Smooth muscle cell (in vitro differentiated cells): ENCODE results near the gene PRMT3. TPM values are rescaled to one million over a fixed set of nuclear protein-coding genes. Genes with fewer than 3 reads are reported as not detected.

Experiments used
- DNase-seq: peaks from one replicate; lab custom pipeline; 2025; ENCODE audit not compliant: unreplicated experiment; lab: John Stamatoyannopoulos, UW
- H2AFZ ChIP-seq: fragments of 200-600 bp; sonication (generic); 2 replicates; pipeline ENCODE4 v1.6.0; 2016; ENCODE audit warnings: antibody characterized with exemption, low read depth, mild to moderate bottlenecking
- H3F3A ChIP-seq: fragments of 200-600 bp; sonication (generic); 2 replicates; pipeline ENCODE4 v1.6.0; 2017; ENCODE audit warnings: antibody characterized with exemption, low read depth
- H3K27ac ChIP-seq: fragments of 200-600 bp; sonication (generic); 2 replicates; pipeline ENCODE4 v1.5.1; 2016; ENCODE audit warnings: low read depth, mild to moderate bottlenecking
- H3K27me3 ChIP-seq: fragments of 200-600 bp; sonication (generic); 2 replicates; pipeline ENCODE4 v1.6.1; 2016; ENCODE audit warnings: low read depth, mild to moderate bottlenecking
- H3K36me3 ChIP-seq: fragments of 200-600 bp; sonication (generic); 2 replicates; pipeline ENCODE4 v1.5.1; 2016; ENCODE audit warnings: low read depth
- H3K4me1 ChIP-seq: fragments of 200-600 bp; sonication (generic); 2 replicates; pipeline ENCODE4 v1.5.1; 2016; ENCODE audit warnings: low read depth
- H3K4me2 ChIP-seq: fragments of 200-600 bp; sonication (generic); 2 replicates; pipeline ENCODE4 v1.6.0; 2016; ENCODE audit warnings: mild to moderate bottlenecking
- H3K4me3 ChIP-seq: fragments of 200-600 bp; sonication (generic); 2 replicates; pipeline ENCODE4 v1.5.1; 2016; ENCODE audit warnings: mild to moderate bottlenecking
- H3K79me2 ChIP-seq: fragments of 200-600 bp; sonication (generic); 2 replicates; pipeline ENCODE4 v1.6.0; 2016; ENCODE audit warnings: low read depth, mild to moderate bottlenecking
- H3K9ac ChIP-seq: fragments of 200-600 bp; sonication (generic); 2 replicates; pipeline ENCODE4 v1.6.0; 2016; ENCODE audit warnings: low read depth
- H3K9me3 ChIP-seq: fragments of 200-600 bp; sonication (generic); replicated peaks from 2 replicates; pipeline ENCODE4 v1.5.1; 2016; ENCODE audit warnings: low read depth
- H4K20me1 ChIP-seq: fragments of 200-600 bp; sonication (generic); 2 replicates; pipeline ENCODE4 v1.6.0; 2016; ENCODE audit warnings: low read depth
- WGBS: methylation state at CpG from one replicate; pipeline ENCODE4 v1.1.7; 2016; ENCODE audit warnings: low lambda C conversion rate; 5-methylcytosine and 5-hydroxymethylcytosine counted together
- polyA plus RNA-seq: library from polyadenylated mRNA; unstranded; fragments of >200 nt; fragmentation: Nextera tagmentation; extraction: Ambion mirVana; gene quantifications from 2 replicates; pipeline ENCODE4 v1.2.1, GENCODE V29; 2016
- total RNA-seq: library from RNA; depleted of rRNA; stranded (reverse); fragments of >200 nt; gene quantifications from 2 replicates; pipeline ENCODE4 v1.2.3, GENCODE V29; 2014
- TF ChIP-seq, protein P1 (sequence below): fragments of 200-600 bp; sonication (generic); IDR thresholded peaks from 2 replicates; pipeline ENCODE4 v1.5.1; 2017; ENCODE audit warnings: borderline replicate concordance, mild to moderate bottlenecking, antibody characterized with exemption; ENCODE audit not compliant: insufficient read depth, poor library complexity, severe bottlenecking

The PRMT3 gene
- total and polyA plus RNA-seq, 2 experiments from 2014 or later, result 8.1 to 13.4 TPM

DNA sequence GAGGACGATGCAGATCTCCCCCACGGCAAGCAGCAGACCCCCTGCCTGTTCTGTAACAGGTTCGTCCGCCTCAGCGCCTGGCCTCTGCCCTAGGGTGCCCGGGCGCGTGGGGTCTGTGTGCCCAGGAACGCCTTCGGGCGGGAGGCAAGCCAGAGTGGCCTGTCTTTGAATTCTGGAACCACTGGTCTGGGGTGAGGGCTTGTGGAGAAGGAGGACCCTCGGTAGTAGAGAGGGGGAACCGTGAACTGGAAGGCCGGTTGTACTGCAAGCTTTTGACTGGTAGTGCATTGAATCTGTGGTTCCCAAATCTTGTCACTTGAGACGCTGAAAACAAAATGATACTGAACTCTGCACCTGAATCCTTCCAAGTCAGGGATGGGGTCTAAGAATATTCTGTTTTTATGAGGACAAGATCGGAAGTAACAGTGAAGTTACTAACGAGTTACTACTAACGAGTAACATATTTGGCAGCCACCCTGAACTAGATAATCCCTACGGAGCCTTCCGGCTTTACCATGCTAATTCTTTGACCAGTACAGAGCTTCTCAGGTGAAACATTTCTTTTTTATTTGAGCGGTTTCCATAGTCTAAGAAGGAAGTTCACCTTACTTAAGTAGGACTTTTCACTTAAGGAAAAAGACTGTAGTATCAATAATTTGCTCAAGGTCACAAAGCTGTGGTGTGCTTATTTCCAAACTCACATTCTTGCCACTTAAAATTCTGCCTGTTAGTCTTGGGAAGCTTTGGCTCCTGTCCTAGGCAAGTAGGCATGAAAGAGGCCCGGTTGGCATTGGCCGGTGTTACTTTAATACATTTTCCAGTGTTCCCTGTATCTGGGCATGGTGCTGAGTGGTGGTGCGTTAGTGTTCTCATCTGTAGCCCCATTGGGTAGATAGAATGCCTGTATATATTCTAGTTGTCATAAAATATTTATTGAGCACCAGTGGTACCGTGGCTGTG is 860 bp downstream of the PRMT3 start:
- H3K36me3 ChIP-seq, result no peaks in the 10 kb centered on the region
- TF ChIP-seq, protein P1, sequence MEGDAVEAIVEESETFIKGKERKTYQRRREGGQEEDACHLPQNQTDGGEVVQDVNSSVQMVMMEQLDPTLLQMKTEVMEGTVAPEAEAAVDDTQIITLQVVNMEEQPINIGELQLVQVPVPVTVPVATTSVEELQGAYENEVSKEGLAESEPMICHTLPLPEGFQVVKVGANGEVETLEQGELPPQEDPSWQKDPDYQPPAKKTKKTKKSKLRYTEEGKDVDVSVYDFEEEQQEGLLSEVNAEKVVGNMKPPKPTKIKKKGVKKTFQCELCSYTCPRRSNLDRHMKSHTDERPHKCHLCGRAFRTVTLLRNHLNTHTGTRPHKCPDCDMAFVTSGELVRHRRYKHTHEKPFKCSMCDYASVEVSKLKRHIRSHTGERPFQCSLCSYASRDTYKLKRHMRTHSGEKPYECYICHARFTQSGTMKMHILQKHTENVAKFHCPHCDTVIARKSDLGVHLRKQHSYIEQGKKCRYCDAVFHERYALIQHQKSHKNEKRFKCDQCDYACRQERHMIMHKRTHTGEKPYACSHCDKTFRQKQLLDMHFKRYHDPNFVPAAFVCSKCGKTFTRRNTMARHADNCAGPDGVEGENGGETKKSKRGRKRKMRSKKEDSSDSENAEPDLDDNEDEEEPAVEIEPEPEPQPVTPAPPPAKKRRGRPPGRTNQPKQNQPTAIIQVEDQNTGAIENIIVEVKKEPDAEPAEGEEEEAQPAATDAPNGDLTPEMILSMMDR, result no peak
- peak overlapping the region; percentile 98 for H2AFZ ChIP-seq
- WGBS, result 12% methylated on average over 25 of the region's 25 CpGs
- H3K79me2 ChIP-seq, result peaks cover 7% of the 10 kb centered on the region
- peak overlapping the region; percentile 99 for H3K4me2 ChIP-seq
- H3K4me1 ChIP-seq, result peaks cover 14% of the 10 kb centered on the region
- DNase-seq, result no peak
- H3K27ac ChIP-seq, result peak overlapping the region; percentile 51
- no peaks in the 10 kb centered on the region for H3F3A ChIP-seq
- H3K4me3 ChIP-seq, result peak overlapping the region; percentile 92
- peak overlapping the region; percentile 67 for H3K9ac ChIP-seq
- no peaks in the 10 kb centered on the region for H4K20me1 ChIP-seq
- H3K9me3 ChIP-seq, result no peaks in the 10 kb centered on the region
- H3K27me3 ChIP-seq, result no peaks in the 10 kb centered on the region

DNA sequence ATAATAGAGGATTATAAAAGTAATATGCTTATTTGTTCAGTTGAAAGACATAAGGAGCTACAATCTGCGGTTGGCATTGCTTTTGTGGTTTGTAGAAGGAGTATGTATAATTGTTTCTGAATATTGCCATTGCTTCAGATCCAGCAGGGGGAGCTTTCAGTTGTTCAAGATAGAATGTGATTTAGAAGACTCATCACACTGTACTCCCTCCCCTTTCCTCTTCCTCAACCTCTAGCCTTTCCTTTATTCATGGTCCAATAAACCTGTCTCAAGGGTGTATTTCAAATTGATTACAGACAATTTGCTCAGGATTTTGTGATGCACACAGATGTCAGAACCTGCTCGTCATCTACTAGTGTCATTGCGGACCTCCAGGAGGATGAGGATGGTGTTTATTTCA is 9.8 kb downstream of the PRMT3 start:
- H4K20me1 ChIP-seq, result no peaks in the 10 kb centered on the region
- no peaks in the 10 kb centered on the region for H3K9me3 ChIP-seq
- H3K27me3 ChIP-seq, result no peaks in the 10 kb centered on the region
- TF ChIP-seq, protein P1, result peak; percentile 53
- no peak overlapping the region for H3K27ac ChIP-seq
- H3K4me2 ChIP-seq, result no peak overlapping the region
- peaks cover 3% of the 10 kb centered on the region for H3K79me2 ChIP-seq
- 92% methylated on average over 3 of the region's 3 CpGs for WGBS
- H3K9ac ChIP-seq, result no peak overlapping the region
- H3F3A ChIP-seq, result no peaks in the 10 kb centered on the region
- DNase-seq, result no peak
- H3K4me1 ChIP-seq, result no peaks in the 10 kb centered on the region
- H3K36me3 ChIP-seq, result no peaks in the 10 kb centered on the region
- no peak overlapping the region for H2AFZ ChIP-seq
- no peak overlapping the region for H3K4me3 ChIP-seq

GRCh38 chr11:20399498-20399897 is 12.0 kb downstream of the PRMT3 start:
- Histone ChIP-seq H3F3A (no peaks in the 10 kb centered on the region), H3K4me3 (no peak overlapping the region), H4K20me1 (no peaks in the 10 kb centered on the region), H3K27ac (no peak overlapping the region), H3K79me2 (peaks cover 3% of the 10 kb centered on the region), H3K4me1 (no peaks in the 10 kb centered on the region), H3K9me3 (no peaks in the 10 kb centered on the region), H3K27me3 (no peaks in the 10 kb centered on the region), H3K4me2 (no peak overlapping the region), H3K36me3 (no peaks in the 10 kb centered on the region), H3K9ac (no peak overlapping the region), H2AFZ (no peak overlapping the region)
- TF ChIP-seq, protein P1, result no peak
- DNase-seq, result no peak
- 93% methylated on average over 2 of the region's 2 CpGs for WGBS

- peaks cover 3% of the 10 kb centered on the region for H3K79me2 ChIP-seq
- TF ChIP-seq, protein P1, result no peak
- H4K20me1 ChIP-seq, result no peaks in the 10 kb centered on the region
- no peaks in the 10 kb centered on the region for H3K4me1 ChIP-seq
- H3F3A ChIP-seq, result no peaks in the 10 kb centered on the region
- H3K36me3 ChIP-seq, result peaks cover 6% of the 10 kb centered on the region
- no peak overlapping the region for H2AFZ ChIP-seq
- H3K4me2 ChIP-seq, result no peak overlapping the region
- no peaks in the 10 kb centered on the region for H3K9me3 ChIP-seq
- no peak overlapping the region for H3K9ac ChIP-seq
- DNase-seq, result no peak
- no peak overlapping the region for H3K4me3 ChIP-seq
- H3K27me3 ChIP-seq, result no peaks in the 10 kb centered on the region
- WGBS, result 97% methylated on average over 1 of the region's 1 CpG
- no peak overlapping the region for H3K27ac ChIP-seq
Measured at GRCh38 chr11:20403059-20403458, 15.5 kb downstream of the PRMT3 start.
